GM12878 (cell line): ENCODE results near the gene NBPF1.
"Not testable (repeated sequence)": the region's sequence is repeated elsewhere in the genome, so short reads cannot be mapped to it uniquely, and the experiment has no call there.

Experiments
- SMC3 ChIP-seq: IDR thresholded peaks from 2 replicates; pipeline ENCODE4 v1.6.1; 2011; ENCODE audit warnings: low read length, improper control_type of control experiment, borderline replicate concordance
- SUZ12 ChIP-seq: fragments of 200-600 bp; sonication (generic); IDR thresholded peaks from one replicate; pipeline ENCODE4 v1.6.1; 2018; ENCODE audit warnings: antibody characterized with exemption, mild to moderate bottlenecking; ENCODE audit not compliant: unreplicated experiment
- TF ChIP-seq, protein P1 (sequence below), 3 experiments: IDR thresholded peaks in 2 of 3; conservative IDR thresholded peaks in 1 of 3; 2 replicates each; pipeline ENCODE4 v1.5.1; 2011; ENCODE audit warnings: low read depth in 3 of 3, low read length in 3 of 3, mild to moderate bottlenecking in 3 of 3, control low read depth in 2 of 3, moderate library complexity in 2 of 3, inconsistent platforms in 1 of 3, mixed read lengths in 1 of 3; ENCODE audit not compliant: control insufficient read depth in 2 of 3, insufficient read depth in 1 of 3; ENCODE audit errors: extremely low read depth in 1 of 3

GRCh38 chr1:16602336-16603011, 10.9 kb downstream of the NBPF1 start:
- TF ChIP-seq SMC3, SUZ12: not testable (repeated sequence)
- TF ChIP-seq, protein P1, sequence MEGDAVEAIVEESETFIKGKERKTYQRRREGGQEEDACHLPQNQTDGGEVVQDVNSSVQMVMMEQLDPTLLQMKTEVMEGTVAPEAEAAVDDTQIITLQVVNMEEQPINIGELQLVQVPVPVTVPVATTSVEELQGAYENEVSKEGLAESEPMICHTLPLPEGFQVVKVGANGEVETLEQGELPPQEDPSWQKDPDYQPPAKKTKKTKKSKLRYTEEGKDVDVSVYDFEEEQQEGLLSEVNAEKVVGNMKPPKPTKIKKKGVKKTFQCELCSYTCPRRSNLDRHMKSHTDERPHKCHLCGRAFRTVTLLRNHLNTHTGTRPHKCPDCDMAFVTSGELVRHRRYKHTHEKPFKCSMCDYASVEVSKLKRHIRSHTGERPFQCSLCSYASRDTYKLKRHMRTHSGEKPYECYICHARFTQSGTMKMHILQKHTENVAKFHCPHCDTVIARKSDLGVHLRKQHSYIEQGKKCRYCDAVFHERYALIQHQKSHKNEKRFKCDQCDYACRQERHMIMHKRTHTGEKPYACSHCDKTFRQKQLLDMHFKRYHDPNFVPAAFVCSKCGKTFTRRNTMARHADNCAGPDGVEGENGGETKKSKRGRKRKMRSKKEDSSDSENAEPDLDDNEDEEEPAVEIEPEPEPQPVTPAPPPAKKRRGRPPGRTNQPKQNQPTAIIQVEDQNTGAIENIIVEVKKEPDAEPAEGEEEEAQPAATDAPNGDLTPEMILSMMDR (IDR thresholded peaks at IDR 0.05 in 2 of 3, conservative IDR thresholded peaks at IDR 0.05 in 1 of 3; ENCODE audit: control insufficient read depth in 2 of 3, extremely low read depth in 1 of 3, insufficient read depth in 1 of 3, low read depth in 3 of 3, low read length in 3 of 3), result not testable (repeated sequence)
